GM12878 (cell line): Measurements from ENCODE around the gene SRGAP1. TPM values are rescaled to one million over a fixed set of nuclear protein-coding genes. Genes with fewer than 3 reads are reported as not detected.

Source experiments
- ATAC-seq: fragments of 200-7000 bp; cut with Tn5 transposase; 3 replicates; pipeline ENCODE4 v1.9.1; 2020; ENCODE audit warnings: mild to moderate bottlenecking, moderate library complexity
- BruUV-seq: library from RNA; stranded (reverse); fragments of 400-500 nt; replicated peaks from 2 replicates; lab custom pipeline; 2021; lab: Mats Ljungman, UMichigan
- CTCF ChIA-PET: fragments of 300-600 bp; sonication (Branson Sonifier 250); formaldehyde crosslinking; extraction: SDS; loops from one replicate; lab custom pipeline; 2021; ENCODE audit warnings: inconsistent platforms; lab: Yijun Ruan, JAX
- POLR2A ChIA-PET: fragments of 350-600 bp; formaldehyde crosslinking; extraction: SDS; loops from one replicate; lab custom pipeline; 2021; ENCODE audit warnings: inconsistent platforms; lab: Charles Lee
- RAD21 ChIA-PET: fragments of 300-600 bp; sonication (Branson Sonifier 250); formaldehyde crosslinking; loops from one replicate; lab custom pipeline; 2023; ENCODE audit warnings: antibody characterized with exemption; ENCODE audit not compliant: unreplicated experiment; lab: Charles Lee
- SMC1A ChIA-PET: fragments of 300-600 bp; sonication (Branson Sonifier 250); formaldehyde crosslinking; loops from one replicate; lab custom pipeline; 2023; ENCODE audit not compliant: unreplicated experiment, uncharacterized antibody; lab: Charles Lee
- DNase-seq: peaks from one replicate; pipeline ENCODE4 v3.0.0-alpha.2; 2011; ENCODE audit warnings: low read depth, low spot score
- FAIRE-seq: peaks from 3 replicates; lab custom pipeline; 2011; peaks lifted over from hg19 to GRCh38; lab: Jason Lieb, UNC
- H2AFZ ChIP-seq: 2 replicates; pipeline ENCODE4 v1.6.0; 2011; ENCODE audit warnings: low read depth, low read length, control low read depth; ENCODE audit not compliant: control insufficient read depth
- H3K27ac ChIP-seq: 2 replicates; pipeline ENCODE4 v1.5.1; 2011; ENCODE audit warnings: control low read depth; ENCODE audit not compliant: control insufficient read depth, insufficient read depth
- H3K27me3 ChIP-seq, 2 experiments: replicated peaks in 1 of 2; 2 replicates each; pipeline versions ENCODE4 v1.6.0 to v1.6.1; 2011; ENCODE audit warnings: low read length in 1 of 2; ENCODE audit not compliant: control insufficient read depth in 2 of 2, insufficient read depth in 2 of 2
- H3K36me3 ChIP-seq, 2 experiments: 2 replicates each; pipeline ENCODE4 v1.5.1; 2011; ENCODE audit warnings: low read length in 1 of 2; ENCODE audit not compliant: control insufficient read depth in 2 of 2, insufficient read depth in 2 of 2
- H3K4me1 ChIP-seq: 2 replicates; pipeline ENCODE4 v1.6.1; 2011; ENCODE audit warnings: mild to moderate bottlenecking, low read length, moderate library complexity, mixed read lengths; ENCODE audit not compliant: control insufficient read depth, insufficient read depth
- H3K4me2 ChIP-seq: 2 replicates; pipeline ENCODE4 v1.6.0; 2011; ENCODE audit warnings: control low read depth; ENCODE audit not compliant: control insufficient read depth, insufficient read depth
- H3K4me3 ChIP-seq: fragments of 200-600 bp; sonication (generic); 2 replicates; pipeline ENCODE4 v1.5.1; 2016
- H3K79me2 ChIP-seq: 2 replicates; pipeline ENCODE4 v1.6.0; 2011; ENCODE audit warnings: low read length; ENCODE audit not compliant: control insufficient read depth, insufficient read depth
- H3K9ac ChIP-seq: 2 replicates; pipeline ENCODE4 v1.8.0; 2011; ENCODE audit warnings: low read length, control low read depth, mixed read lengths; ENCODE audit not compliant: control insufficient read depth, insufficient read depth
- H3K9me3 ChIP-seq: replicated peaks from 3 replicates; pipeline ENCODE4 v1.5.1; 2011; ENCODE audit warnings: mild to moderate bottlenecking, low read length; ENCODE audit not compliant: control insufficient read depth, insufficient read depth
- H4K20me1 ChIP-seq: 2 replicates; pipeline ENCODE4 v1.6.0; 2011; ENCODE audit not compliant: control insufficient read depth, insufficient read depth
- BACH1 ChIP-seq: fragments of 450-650 bp; IDR thresholded peaks from 2 replicates; pipeline ENCODE4 v1.6.1; 2017; ENCODE audit warnings: mild to moderate bottlenecking, borderline replicate concordance
- CBX3 ChIP-seq: fragments of 200-600 bp; sonication (generic); IDR thresholded peaks from 2 replicates; pipeline ENCODE4 v1.6.1; 2016; ENCODE audit warnings: low read depth, borderline replicate concordance
- GABPA ChIP-seq: IDR thresholded peaks from 2 replicates; pipeline ENCODE4 v1.6.1; 2014; ENCODE audit warnings: antibody characterized with exemption, low read depth, mild to moderate bottlenecking, inconsistent platforms
- JUND ChIP-seq: IDR thresholded peaks from 2 replicates; pipeline ENCODE4 v1.6.1; 2012; ENCODE audit warnings: low read depth, mild to moderate bottlenecking, low read length, improper control_type of control experiment, moderate library complexity
- NBN ChIP-seq: fragments of 450-650 bp; IDR thresholded peaks from 2 replicates; pipeline ENCODE4 v1.6.1; 2016
- NR2C1 ChIP-seq: fragments of 450-650 bp; IDR thresholded peaks from 2 replicates; pipeline ENCODE4 v1.6.1; 2017; ENCODE audit warnings: antibody characterized with exemption, mild to moderate bottlenecking, moderate library complexity
- NRF1 ChIP-seq: conservative IDR thresholded peaks from 2 replicates; pipeline ENCODE4 v1.6.1; 2011; ENCODE audit warnings: mild to moderate bottlenecking, low read depth, low read length, improper control_type of control experiment
- SIX5 ChIP-seq: IDR thresholded peaks from 2 replicates; pipeline ENCODE4 v1.6.1; 2011; ENCODE audit warnings: mild to moderate bottlenecking, low read depth, low read length, moderate library complexity; ENCODE audit not compliant: severe bottlenecking
- SMAD5 ChIP-seq: IDR thresholded peaks from 2 replicates; pipeline ENCODE4 v1.6.1; 2016; ENCODE audit warnings: antibody characterized with exemption, low read depth
- SPI1 ChIP-seq: IDR thresholded peaks from 2 replicates; pipeline ENCODE4 v1.6.1; 2011; ENCODE audit warnings: low read depth, mild to moderate bottlenecking, low read length, moderate library complexity, borderline replicate concordance; ENCODE audit not compliant: insufficient read depth
- WGBS: methylation state at CpG from one replicate; pipeline ENCODE4 v1.1.6; 2016; ENCODE audit warnings: low lambda C conversion rate; ENCODE audit not compliant: insufficient replicate concordance, insufficient coverage; ENCODE audit errors: missing lambda C conversion rate; 5-methylcytosine and 5-hydroxymethylcytosine counted together
- in situ Hi-C: fragments of 300-500 bp; cut with MboI; formaldehyde crosslinking; loops from 9 replicates; pipeline ENCODE4 v1.14.3; 2018; ENCODE audit warnings: mixed read lengths
- intact Hi-C: fragments of 100-400 bp; cut with micrococcal nuclease; formaldehyde crosslinking; loops from one replicate; pipeline ENCODE4 v1.14.2; 2022; ENCODE audit not compliant: unreplicated experiment
- polyA plus RNA-seq, 11 experiments: library from polyadenylated mRNA; depleted of rRNA in 4 of 11; unstranded in 6 of 11; stranded (reverse) in 5 of 11; fragments of >200 nt; fragmentation: Nextera tagmentation in 4 of 11; fragmentation: Illumina TruSeq in 1 of 11; extraction: Ambion mirVana in 4 of 11; extraction: Trizol in 1 of 11; gene quantifications; 1 replicate in 1 of 11; 2 replicates in 10 of 11; pipeline versions ENCODE4 v1.2.1 to v1.2.3, GENCODE V29; 2011 to 2016; ENCODE audit warnings: inconsistent platforms in 2 of 11, missing spikeins in 2 of 11, low read depth in 1 of 11
- total RNA-seq, 4 experiments: library from RNA; depleted of rRNA in 3 of 4; stranded (reverse); fragments of >200 nt in 3 of 4; fragmentation: Illumina TruSeq in 1 of 4; extraction: Trizol in 1 of 4; gene quantifications; 2 replicates each; pipeline versions ENCODE4 v1.2.1 to v1.2.3, GENCODE V29; 2013 to 2021
- TF ChIP-seq, protein P1 (sequence below): fragments of 450-650 bp; IDR thresholded peaks from 2 replicates; pipeline ENCODE4 v1.6.1; 2017; ENCODE audit warnings: antibody characterized with exemption, mild to moderate bottlenecking, moderate library complexity
- TF ChIP-seq, protein P2 (sequence below): IDR thresholded peaks from 2 replicates; pipeline ENCODE4 v1.6.1; 2011; ENCODE audit warnings: borderline replicate concordance, low read depth, mild to moderate bottlenecking, moderate library complexity, mixed read lengths, low read length; ENCODE audit not compliant: insufficient read depth; ENCODE audit errors: extremely low read length

The SRGAP1 gene
- total and polyA plus RNA-seq, 10 of the 15 experiments (the other 5 are each of a cell fraction or from before 2014, with no cell fraction given) = 0.16 to 0.85 (median 0.46) TPM

DNA sequence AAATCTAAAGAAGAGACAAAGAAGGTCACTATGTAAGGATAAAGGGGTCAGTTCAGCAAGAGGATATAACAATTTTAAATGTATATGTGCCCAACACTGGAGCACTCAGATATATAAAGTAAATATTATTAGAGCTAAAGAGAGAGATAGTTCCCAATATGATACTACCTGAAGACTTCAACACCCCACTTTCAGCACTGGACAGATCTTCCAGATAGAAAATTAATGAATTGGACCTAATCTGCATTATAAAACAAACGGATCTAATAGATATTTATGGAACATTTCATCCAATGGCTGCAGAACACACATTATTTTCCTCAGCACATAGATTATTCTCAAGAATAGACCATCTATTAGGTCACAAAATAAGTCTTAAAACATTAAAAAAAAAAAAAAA is 24.1 kb upstream of the SRGAP1 start (continued):
- TF ChIP-seq SPI1 = no peak
- TF ChIP-seq, protein P1, sequence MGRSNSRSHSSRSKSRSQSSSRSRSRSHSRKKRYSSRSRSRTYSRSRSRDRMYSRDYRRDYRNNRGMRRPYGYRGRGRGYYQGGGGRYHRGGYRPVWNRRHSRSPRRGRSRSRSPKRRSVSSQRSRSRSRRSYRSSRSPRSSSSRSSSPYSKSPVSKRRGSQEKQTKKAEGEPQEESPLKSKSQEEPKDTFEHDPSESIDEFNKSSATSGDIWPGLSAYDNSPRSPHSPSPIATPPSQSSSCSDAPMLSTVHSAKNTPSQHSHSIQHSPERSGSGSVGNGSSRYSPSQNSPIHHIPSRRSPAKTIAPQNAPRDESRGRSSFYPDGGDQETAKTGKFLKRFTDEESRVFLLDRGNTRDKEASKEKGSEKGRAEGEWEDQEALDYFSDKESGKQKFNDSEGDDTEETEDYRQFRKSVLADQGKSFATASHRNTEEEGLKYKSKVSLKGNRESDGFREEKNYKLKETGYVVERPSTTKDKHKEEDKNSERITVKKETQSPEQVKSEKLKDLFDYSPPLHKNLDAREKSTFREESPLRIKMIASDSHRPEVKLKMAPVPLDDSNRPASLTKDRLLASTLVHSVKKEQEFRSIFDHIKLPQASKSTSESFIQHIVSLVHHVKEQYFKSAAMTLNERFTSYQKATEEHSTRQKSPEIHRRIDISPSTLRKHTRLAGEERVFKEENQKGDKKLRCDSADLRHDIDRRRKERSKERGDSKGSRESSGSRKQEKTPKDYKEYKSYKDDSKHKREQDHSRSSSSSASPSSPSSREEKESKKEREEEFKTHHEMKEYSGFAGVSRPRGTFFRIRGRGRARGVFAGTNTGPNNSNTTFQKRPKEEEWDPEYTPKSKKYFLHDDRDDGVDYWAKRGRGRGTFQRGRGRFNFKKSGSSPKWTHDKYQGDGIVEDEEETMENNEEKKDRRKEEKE = no peak
- TF ChIP-seq NBN = no peak
- no peak for TF ChIP-seq SIX5
- TF ChIP-seq SMAD5 = no peak
- TF ChIP-seq GABPA = no peak
- TF ChIP-seq, protein P2, sequence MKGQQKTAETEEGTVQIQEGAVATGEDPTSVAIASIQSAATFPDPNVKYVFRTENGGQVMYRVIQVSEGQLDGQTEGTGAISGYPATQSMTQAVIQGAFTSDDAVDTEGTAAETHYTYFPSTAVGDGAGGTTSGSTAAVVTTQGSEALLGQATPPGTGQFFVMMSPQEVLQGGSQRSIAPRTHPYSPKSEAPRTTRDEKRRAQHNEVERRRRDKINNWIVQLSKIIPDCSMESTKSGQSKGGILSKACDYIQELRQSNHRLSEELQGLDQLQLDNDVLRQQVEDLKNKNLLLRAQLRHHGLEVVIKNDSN = no peak

GRCh38 chr12:63821781-63822251 is 22.7 kb upstream of the SRGAP1 start:
- no peak for FAIRE-seq
- no peak overlapping the region for H3K27ac ChIP-seq
- H2AFZ ChIP-seq = no peak overlapping the region
- intact Hi-C loops (no loop called here), in situ Hi-C loops (no loop called here)
- RAD21 ChIA-PET = no interaction called here
- H3K79me2 ChIP-seq = no peaks in the 10 kb centered on the region
- no peaks in the 10 kb centered on the region for H3K4me1 ChIP-seq
- H3K4me2 ChIP-seq = no peak overlapping the region
- POLR2A ChIA-PET = no interaction called here
- no TSS peak for BruUV-seq
- no peak overlapping the region for H3K9ac ChIP-seq
- H3K27me3 ChIP-seq = no peaks in the 10 kb centered on the region
- TF ChIP-seq CBX3 (no peak), JUND (no peak), NRF1 (0 out of 2 replicates have a peak, but pooled peaks have one; percentile 8), BACH1 (no peak), NR2C1 (peak; percentile 19; the same call in 1 of the 2 replicates)
- H3K4me3 ChIP-seq = no peak overlapping the region
- SMC1A ChIA-PET = interaction anchor here (1.0 to 1.3 kb wide), 2 partner anchors 9 to 20 kb away, joined by 5 to 7 read pairs; no protein-coding TSS in a partner anchor
- H4K20me1 ChIP-seq = no peaks in the 10 kb centered on the region
- 44% methylated on average over 38 of the region's 38 CpGs for WGBS
- DNase-seq = no peak
- H3K36me3 ChIP-seq = no peaks in the 10 kb centered on the region
- peak; percentile 78 for ATAC-seq
- CTCF ChIA-PET = interaction anchor here (0.9 to 1.2 kb wide), 2 partner anchors 15 to 435 kb away, joined by 3 read pairs; no protein-coding TSS in a partner anchor
- no peaks in the 10 kb centered on the region; the same call in 2 of the 3 replicates for H3K9me3 ChIP-seq
